B cell (primary cell): ENCODE measurements around the gene ARPC3. TPM values are rescaled to one million over a fixed set of nuclear protein-coding genes. Genes with fewer than 3 reads are reported as not detected.
A peak's percentile ranks its signal among the peaks of the same experiment; 100 is the strongest.

Source experiments
- ATAC-seq: fragments of 200-7000 bp; cut with Tn5 transposase; one replicate; pipeline ENCODE4 v1.10.0; 2021; ENCODE audit warnings: low read depth, mild to moderate bottlenecking, moderate number of reproducible peaks, moderate library complexity
- CTCF ChIA-PET: fragments of 350-600 bp; sonication (Branson Sonifier 250); formaldehyde crosslinking; loops from one replicate; lab custom pipeline; 2021; ENCODE audit warnings: antibody characterized with exemption, inconsistent platforms; lab: Charles Lee
- POLR2A ChIA-PET: fragments of 350-600 bp; sonication (Branson Sonifier 250); formaldehyde crosslinking; loops from one replicate; lab custom pipeline; 2021; ENCODE audit warnings: antibody characterized with exemption; lab: Charles Lee
- DNase-seq: peaks from one replicate; pipeline ENCODE4 v3.0.0; 2013
- H2AFZ ChIP-seq: 2 replicates; pipeline ENCODE4 v1.6.1; 2012; ENCODE audit warnings: mild to moderate bottlenecking, low read depth, low read length; ENCODE audit not compliant: insufficient read depth, poor library complexity, severe bottlenecking
- H3K27ac ChIP-seq, 2 donors: 1 replicate in 1 of 2; 2 replicates in 1 of 2; pipeline ENCODE4 v1.5.1; 2012 to 2013; ENCODE audit warnings: low read length in 2 of 2, mild to moderate bottlenecking in 2 of 2, moderate library complexity in 1 of 2
- H3K27me3 ChIP-seq, 4 experiments: fragments of 200-600 bp in 1 of 4; sonication (generic) in 1 of 4; replicated peaks in 1 of 4; 1 replicate in 2 of 4; 2 replicates in 2 of 4; pipeline versions ENCODE4 v1.6.1 to v1.7.0; 2013 to 2016; ENCODE audit warnings: low read length in 3 of 4, mild to moderate bottlenecking in 2 of 4, mixed read lengths in 1 of 4, moderate library complexity in 1 of 4; ENCODE audit not compliant: insufficient read depth in 4 of 4, control insufficient read depth in 3 of 4; ENCODE audit errors: control extremely low read depth in 1 of 4
- H3K36me3 ChIP-seq, 2 experiments: replicated peaks in 1 of 2; 1 replicate in 1 of 2; 2 replicates in 1 of 2; pipeline versions ENCODE4 v1.6.1 to v1.7.1; 2013; ENCODE audit warnings: low read length in 1 of 2; ENCODE audit not compliant: insufficient read depth in 2 of 2, control insufficient read depth in 1 of 2; ENCODE audit errors: control extremely low read depth in 1 of 2, extremely low read depth in 1 of 2
- H3K4me1 ChIP-seq, 2 donors: fragments of 200-600 bp in 1 of 2; sonication (generic) in 1 of 2; 1 replicate in 1 of 2; 2 replicates in 1 of 2; pipeline versions ENCODE4 v1.5.1 to v1.6.1; 2013 to 2017; ENCODE audit warnings: low read length in 2 of 2; ENCODE audit not compliant: control insufficient read depth in 2 of 2, insufficient read depth in 2 of 2
- H3K4me2 ChIP-seq: replicated peaks from 2 replicates; pipeline ENCODE3; 2012; ENCODE audit warnings: mild to moderate bottlenecking, low read depth, low read length; ENCODE audit not compliant: poor library complexity, severe bottlenecking
- H3K4me3 ChIP-seq, 5 experiments: fragments of 200-600 bp in 1 of 5; sonication (generic) in 1 of 5; 1 replicate in 3 of 5; 2 replicates in 2 of 5; pipeline versions ENCODE4 v1.5.1 to v1.7.0; 2011 to 2016; ENCODE audit warnings: low read length in 4 of 5, mild to moderate bottlenecking in 4 of 5, low read depth in 2 of 5, control low read depth in 1 of 5, moderate library complexity in 1 of 5; ENCODE audit not compliant: insufficient read depth in 1 of 5; ENCODE audit errors: control extremely low read depth in 1 of 5, extremely low read depth in 1 of 5
- H3K79me2 ChIP-seq: fragments of 200-600 bp; sonication (generic); one replicate; pipeline ENCODE4 v1.6.0; 2016; ENCODE audit warnings: low read length; ENCODE audit not compliant: control insufficient read depth, insufficient read depth
- H3K9ac ChIP-seq: fragments of 200-600 bp; sonication (generic); 2 replicates; pipeline ENCODE4 v1.6.1; 2017; ENCODE audit warnings: mild to moderate bottlenecking, low read length, moderate library complexity
- H3K9me3 ChIP-seq, 3 donors: one replicate each; pipeline versions ENCODE4 v1.6.1 to v1.7.1; 2013; ENCODE audit warnings: low read length in 2 of 3; ENCODE audit not compliant: control insufficient read depth in 2 of 3, insufficient read depth in 1 of 3; ENCODE audit errors: control extremely low read depth in 1 of 3
- H4K20me1 ChIP-seq: 2 replicates; pipeline ENCODE4 v1.6.0; 2012; ENCODE audit warnings: mild to moderate bottlenecking, low read length; ENCODE audit not compliant: insufficient read depth, control insufficient read depth, poor library complexity, severe bottlenecking
- H3K27ac Mint-ChIP-seq: one replicate; pipeline ENCODE4 v1.8.0; 2021; ENCODE audit warnings: mixed read lengths
- H3K27me3 Mint-ChIP-seq: one replicate; pipeline ENCODE4 v1.8.0; 2021; ENCODE audit warnings: mixed read lengths
- H3K4me1 Mint-ChIP-seq: one replicate; pipeline ENCODE4 v1.8.0; 2021; ENCODE audit warnings: mixed read lengths
- H3K4me3 Mint-ChIP-seq: one replicate; pipeline ENCODE4 v1.8.0; 2021; ENCODE audit warnings: mixed read lengths
- H3K9me3 Mint-ChIP-seq: one replicate; pipeline ENCODE4 v1.8.0; 2022; ENCODE audit warnings: mixed read lengths; ENCODE audit not compliant: insufficient read depth
- CTCF ChIP-seq: fragments of 200-600 bp; IDR thresholded peaks from one replicate; pipeline ENCODE4 v1.8.0; 2022; ENCODE audit warnings: antibody characterized with exemption, mild to moderate bottlenecking
- EZH2 ChIP-seq: IDR thresholded peaks from 2 replicates; pipeline ENCODE4 v1.6.1; 2012; ENCODE audit warnings: borderline replicate concordance, low read depth, mild to moderate bottlenecking, moderate library complexity, low read length; ENCODE audit not compliant: insufficient read depth, poor library complexity, severe bottlenecking
- WGBS: methylation state at CpG from one replicate; pipeline ENCODE4 v1.1.5; 2013; ENCODE audit warnings: missing lambda C conversion rate; ENCODE audit not compliant: insufficient coverage; 5-methylcytosine and 5-hydroxymethylcytosine counted together
- intact Hi-C: fragments of 100-400 bp; cut with micrococcal nuclease; formaldehyde crosslinking; loops from one replicate; pipeline ENCODE4 v1.10.0; 2022
- polyA minus RNA-seq: library from RNA; depleted of rRNA, polyadenylated mRNA; stranded (reverse); fragments of >200 nt; gene quantifications from 2 replicates; pipeline ENCODE4 v1.2.3, GENCODE V29; 2012
- polyA plus RNA-seq: library from polyadenylated mRNA; depleted of rRNA; stranded (reverse); fragments of >200 nt; gene quantifications from 2 replicates; pipeline ENCODE4 v1.2.3, GENCODE V29; 2012
- total RNA-seq, 2 donors: library from RNA; stranded (reverse); fragments of 120-200 nt in 1 of 2; gene quantifications; 1 replicate in 1 of 2; 2 replicates in 1 of 2; pipeline versions ENCODE4 v1.2.3 to v1.2.4, GENCODE V29; 2013 to 2022

The ARPC3 gene
- total RNA-seq = 360 and 374 TPM in 2 replicates
- total RNA-seq (2013) = 663 TPM
- polyA plus RNA-seq = 121 and 197 TPM in 2 replicates
- 74.6 and 122 TPM in 2 replicates for polyA minus RNA-seq

DNA sequence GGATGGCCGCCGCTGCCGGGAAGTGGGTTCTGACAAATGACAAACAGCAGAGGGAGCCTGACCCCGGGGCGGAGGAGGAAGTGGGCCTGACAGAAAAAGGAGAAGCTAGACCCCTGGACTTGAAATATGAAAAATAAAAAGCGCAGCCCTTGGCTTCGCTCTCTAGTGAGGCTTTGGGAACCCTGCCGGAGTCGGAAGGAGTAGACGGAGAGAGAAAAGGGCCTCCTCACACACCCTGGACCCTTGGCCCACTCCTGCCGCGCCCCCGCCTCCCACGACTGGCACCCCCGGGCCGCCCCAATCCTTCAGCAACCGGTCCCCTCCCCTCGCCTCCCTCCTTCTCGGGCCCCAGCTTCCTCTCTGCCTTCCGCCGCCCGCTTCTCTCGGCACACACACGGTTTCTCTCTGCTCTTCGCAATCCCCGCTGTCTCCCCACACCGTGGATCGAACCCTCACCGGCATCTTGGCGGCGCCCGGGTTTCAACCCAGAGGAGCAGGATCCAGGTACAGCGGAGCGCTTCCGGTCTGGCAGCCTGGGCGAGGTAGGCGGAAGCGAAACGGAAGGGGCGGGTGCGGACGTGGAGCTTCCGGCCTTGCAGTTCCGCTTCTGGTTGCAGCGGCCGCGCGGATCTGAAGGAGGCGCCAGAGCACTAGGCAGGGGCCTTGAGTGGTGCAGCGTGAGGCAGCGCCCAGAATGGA, at the start of gene ARPC3:
Gene ARPC3, minus strand, starts transcription at position 539 of the 699 bp plus-strand sequence. Its CDS starts 77 bp downstream, at position 462.
- H3K27ac Mint-ChIP-seq = peak within 1 kb of the TSS; percentile 100

More for the DNA sequence above, at the start of gene ARPC3:
- peak; percentile 97 for DNase-seq
- H3K4me1 ChIP-seq = peaks cover 36 to 50% of the 10 kb centered on the region in 2 donors
- H3K79me2 ChIP-seq = peaks cover 64% of the 10 kb centered on the region
- H3K4me2 ChIP-seq = peak within 1 kb of the TSS; percentile 77
- peaks cover 4 to 41% of the 10 kb centered on the region in 2 experiments for H3K36me3 ChIP-seq
- H3K9me3 Mint-ChIP-seq = no peaks in the 10 kb centered on the region
- peaks cover 47% of the 10 kb centered on the region for H4K20me1 ChIP-seq
- H3K27me3 ChIP-seq = no peaks in the 10 kb centered on the region
- no peaks in the 10 kb centered on the region for H3K27me3 Mint-ChIP-seq
- H3K9me3 ChIP-seq = no peaks in the 10 kb centered on the region
- POLR2A ChIA-PET = interaction anchor here (0.6 to 2.9 kb wide), 28 partner anchors 9 to 1160 kb away, joined by 3 to 45 read pairs (median 4); partner anchors contain the start of genes FAM216A, GPN3, RAD9B and TCTN1
- H3K4me1 Mint-ChIP-seq = peaks cover 42% of the 10 kb centered on the region
- peak within 1 kb of the TSS; percentile 98 for H3K4me3 Mint-ChIP-seq
- peak within 1 kb of the TSS; percentile 78 to 96 (median 96) for H3K4me3 ChIP-seq
- ATAC-seq = peak; percentile 89
- peak within 1 kb of the TSS; percentile 96 to 98 for H3K27ac ChIP-seq
- CTCF ChIA-PET = interaction anchor here (0.6 to 15.2 kb wide), 56 partner anchors 9 to 439 kb away, joined by 3 to 329 read pairs (median 5); partner anchors contain the start of genes FAM216A, GPN3, RAD9B and TCTN1
- peak within 1 kb of the TSS; percentile 99 for H3K9ac ChIP-seq
- H2AFZ ChIP-seq = peak within 1 kb of the TSS; percentile 90
- TF ChIP-seq EZH2 (no peak), CTCF (peak; percentile 84)
- intact Hi-C loops = loop anchor here (1.0 to 5.0 kb wide), 8 partner anchors 18 to 376 kb away; partner anchors contain the start of genes FAM216A, GPN3, PPTC7 and RAD9B
- under 1% methylated on average over 45 of the region's 51 CpGs for WGBS
